DMS153 treated with DMSO at 0.1 percent for 48 hours (cell line): ENCODE measurements around the gene LMX1A.

ENCODE experiments used
- DNase-seq: peaks from one replicate; lab custom pipeline; 2025; ENCODE audit not compliant: unreplicated experiment; lab: John Stamatoyannopoulos, UW

Gene LMX1A

GRCh38 chr1:165225650-165226049 is 130.9 kb downstream of the LMX1A start:
- DNase-seq = no peak

- no peak for DNase-seq
These were observed 131.5 kb downstream of the LMX1A start for GRCh38 chr1:165225062-165225461.

- no peak for DNase-seq
These were observed 132.0 kb downstream of the LMX1A start for GRCh38 chr1:165224504-165224903.

DNA sequence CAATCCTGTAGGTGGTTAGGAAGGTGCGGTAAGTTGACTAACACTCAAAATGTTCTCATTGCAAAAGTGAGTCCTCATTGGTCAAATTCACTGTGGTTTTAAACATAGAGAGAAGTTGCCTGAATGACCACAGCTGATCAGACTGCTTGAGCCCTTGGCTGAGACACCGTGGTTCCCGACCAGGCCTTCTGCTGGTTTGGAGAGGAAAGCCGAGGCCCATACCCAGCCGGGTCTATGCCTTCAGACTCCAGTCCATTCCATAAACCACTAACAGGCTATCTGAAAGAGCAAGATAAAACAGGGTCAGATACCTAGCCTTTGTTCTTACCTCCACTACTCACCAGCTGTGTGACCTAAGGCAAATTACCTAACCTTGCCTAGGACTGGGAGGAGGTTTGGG is 133.9 kb downstream of the LMX1A start:
- no peak for DNase-seq

DNA sequence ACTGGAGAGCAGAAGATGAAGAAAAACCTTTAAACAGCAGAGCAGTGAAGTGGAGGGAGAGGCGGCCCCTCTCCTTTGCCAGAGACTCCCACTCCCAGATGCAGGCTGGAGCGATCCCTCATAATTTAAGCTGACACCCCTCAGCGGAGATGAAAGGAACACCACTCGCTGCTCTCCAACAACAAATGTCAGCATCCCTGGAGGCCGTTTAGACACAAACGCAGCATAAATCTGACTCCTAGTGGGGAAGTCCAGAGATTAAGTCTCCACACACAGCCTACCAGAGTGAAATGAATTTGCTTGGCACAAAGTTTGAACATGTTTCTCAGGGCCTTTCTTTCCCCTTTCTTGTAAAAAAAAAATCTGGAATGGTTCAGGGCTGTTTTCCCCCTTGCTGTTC is 137.8 kb downstream of the LMX1A start:
- DNase-seq = no peak

- no peak for DNase-seq
These were observed 138.6 kb downstream of the LMX1A start for GRCh38 chr1:165217958-165218357.

- DNase-seq = no peak
These were observed 140.3 kb downstream of the LMX1A start for GRCh38 chr1:165216254-165216653.

- no peak for DNase-seq
These were observed 140.8 kb downstream of the LMX1A start for GRCh38 chr1:165215676-165216075.

DNA sequence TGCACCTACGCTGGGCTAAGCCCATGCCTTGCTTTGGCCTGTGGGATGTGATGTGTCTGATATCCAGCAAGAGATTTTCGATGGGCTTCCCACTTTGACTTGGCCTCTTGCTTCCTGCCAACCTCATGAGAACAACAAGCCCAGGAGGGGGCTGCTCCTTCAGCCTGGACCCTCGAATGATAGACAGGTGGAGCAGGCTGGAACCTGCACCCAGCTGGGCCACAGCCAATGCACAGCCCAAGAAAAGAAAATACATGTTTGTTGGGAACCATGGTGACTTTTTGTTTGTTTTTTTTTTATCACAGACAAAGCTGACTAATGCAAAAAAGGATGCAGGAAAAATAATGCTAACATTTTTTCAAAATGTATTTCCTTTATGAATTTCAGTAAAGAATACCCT is 144.3 kb downstream of the LMX1A start:
- DNase-seq = no peak

DNA sequence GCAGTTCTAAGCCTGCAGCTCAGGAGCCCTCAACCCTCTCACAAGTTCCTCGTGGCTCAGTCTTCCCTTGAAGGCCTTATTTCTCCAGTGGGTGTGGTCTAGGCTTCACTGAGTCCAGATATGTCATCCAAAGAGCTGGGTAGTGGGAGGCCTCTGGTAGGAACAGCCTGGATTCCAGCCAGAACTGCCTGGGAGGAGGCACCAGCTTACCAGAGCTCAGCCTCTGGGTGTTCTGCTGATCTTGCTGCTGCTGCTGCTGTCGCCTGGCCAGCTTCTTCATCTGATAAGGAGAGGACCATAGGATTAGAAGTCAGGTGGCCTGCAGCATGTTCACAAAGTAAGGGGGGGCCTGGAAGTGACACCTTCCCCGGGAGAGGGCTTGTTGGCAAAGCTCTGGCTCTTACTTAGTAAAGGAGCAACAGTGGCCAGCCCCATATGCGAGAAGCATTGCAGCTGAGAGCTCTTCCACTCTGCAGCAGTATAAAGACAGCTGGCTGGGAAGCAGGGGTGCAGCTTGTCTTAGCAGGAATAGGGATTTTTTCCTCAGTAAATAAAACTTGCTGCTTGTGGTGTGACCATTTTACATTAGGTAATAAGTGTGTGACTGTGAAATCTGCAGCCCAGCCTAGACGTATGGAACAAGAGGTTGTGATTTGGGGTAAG is 148.5 kb downstream of the LMX1A start:
- no peak for DNase-seq

DNA sequence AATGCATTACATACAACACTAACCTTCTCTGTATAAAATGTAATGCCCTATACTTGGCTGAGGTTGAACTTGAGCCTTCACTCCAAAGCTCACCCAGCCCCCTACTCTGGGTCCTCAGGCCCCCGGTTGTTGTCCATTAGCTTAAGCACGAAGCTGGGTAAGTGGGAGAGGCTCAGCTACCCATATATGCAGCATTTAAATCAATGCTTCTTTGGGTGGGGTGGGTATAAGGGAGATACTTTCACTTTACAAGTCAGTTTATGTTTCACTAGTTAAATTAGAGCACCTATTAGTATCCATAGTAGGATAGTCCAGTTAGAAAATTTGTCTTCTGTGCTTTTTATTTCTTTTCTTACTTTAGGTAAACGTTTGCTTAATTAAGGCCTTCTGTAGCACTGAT is 151.4 kb downstream of the LMX1A start:
- no peak for DNase-seq

GRCh38 chr1:165204548-165204947 is 152.0 kb downstream of the LMX1A start:
- DNase-seq = no peak

DNA sequence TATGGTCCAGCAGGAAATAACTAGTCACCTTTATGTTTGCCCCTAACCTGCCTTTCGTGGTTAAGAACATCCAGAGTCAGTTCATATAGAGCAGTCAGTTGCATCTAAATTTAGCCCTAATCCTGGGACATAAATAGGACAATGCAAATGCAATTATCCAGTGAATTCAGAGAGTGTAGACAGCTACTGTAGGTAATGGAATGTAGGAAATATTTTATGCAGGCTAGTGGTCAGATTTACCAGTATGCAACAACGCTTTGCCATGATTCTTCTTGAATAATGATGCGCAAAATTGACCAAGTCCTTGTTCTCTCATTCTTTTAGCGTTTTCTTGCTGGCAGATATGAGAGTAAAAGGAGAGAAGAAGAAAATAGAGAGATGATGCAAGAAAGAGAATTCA is 165.4 kb downstream of the LMX1A start:
- no peak for DNase-seq

DNA sequence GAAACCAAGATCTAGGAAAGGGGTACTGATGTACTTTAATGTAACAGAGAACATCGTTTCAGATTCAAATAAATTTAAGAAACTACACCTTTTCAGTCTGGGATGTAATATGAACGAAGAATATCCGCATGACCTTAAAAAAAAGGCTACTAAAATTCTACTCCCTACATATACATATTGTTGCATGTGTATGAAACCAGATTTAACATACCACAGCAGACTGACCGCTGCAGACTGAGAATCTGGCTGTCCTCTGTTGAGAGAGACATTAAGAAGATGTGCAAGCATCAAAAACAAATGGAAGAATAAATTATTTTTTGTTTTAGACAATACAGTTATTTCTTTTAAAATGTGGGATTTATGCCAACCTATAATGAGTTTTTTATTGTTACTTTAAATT is 166.6 kb downstream of the LMX1A start:
- DNase-seq = no peak

DNA sequence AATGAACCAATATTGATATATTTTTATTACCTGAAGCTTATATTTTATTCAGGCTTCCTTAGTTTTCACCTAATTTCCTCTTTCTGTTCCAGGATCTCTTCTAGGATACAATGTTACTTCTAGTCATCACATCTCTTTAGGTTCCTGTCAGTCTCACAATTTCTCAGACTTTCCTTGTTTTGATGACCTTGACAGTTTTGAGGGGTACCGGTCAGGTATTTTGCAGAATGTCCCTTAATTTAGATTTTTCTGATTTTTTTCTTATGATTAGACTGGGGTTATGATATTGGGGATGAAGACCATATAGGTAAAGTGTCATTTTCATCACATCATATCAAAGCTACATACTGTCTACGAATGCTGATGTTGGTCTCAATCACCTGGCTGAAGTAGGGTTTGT is 167.5 kb downstream of the LMX1A start:
- no peak for DNase-seq

- DNase-seq = no peak
These were observed 169.2 kb downstream of the LMX1A start for GRCh38 chr1:165187031-165188009.

GRCh38 chr1:165185161-165185889 is 171.2 kb downstream of the LMX1A start:
- no peak for DNase-seq

DNA sequence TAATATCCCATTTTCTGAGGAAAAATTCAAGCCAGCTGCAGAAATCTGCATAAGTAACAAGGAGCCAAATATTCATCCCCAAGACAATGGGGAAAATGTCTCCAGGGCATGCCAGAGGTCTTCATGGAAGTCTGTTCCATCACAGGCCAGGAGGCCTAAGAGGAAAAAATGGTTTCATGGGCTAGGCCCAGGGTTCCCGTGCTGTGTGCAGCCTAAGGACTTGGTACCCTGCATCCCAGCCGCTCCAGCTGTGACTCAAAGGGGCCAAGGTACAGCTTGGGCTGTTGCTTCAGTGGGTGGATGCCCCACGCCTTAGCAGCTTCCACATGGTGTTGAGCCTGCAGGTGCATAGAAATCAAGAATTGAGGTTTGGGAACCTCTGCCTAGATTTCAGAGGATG is 173.5 kb downstream of the LMX1A start:
- no peak for DNase-seq

GRCh38 chr1:165179306-165179705 is 177.2 kb downstream of the LMX1A start:
- no peak for DNase-seq

DNA sequence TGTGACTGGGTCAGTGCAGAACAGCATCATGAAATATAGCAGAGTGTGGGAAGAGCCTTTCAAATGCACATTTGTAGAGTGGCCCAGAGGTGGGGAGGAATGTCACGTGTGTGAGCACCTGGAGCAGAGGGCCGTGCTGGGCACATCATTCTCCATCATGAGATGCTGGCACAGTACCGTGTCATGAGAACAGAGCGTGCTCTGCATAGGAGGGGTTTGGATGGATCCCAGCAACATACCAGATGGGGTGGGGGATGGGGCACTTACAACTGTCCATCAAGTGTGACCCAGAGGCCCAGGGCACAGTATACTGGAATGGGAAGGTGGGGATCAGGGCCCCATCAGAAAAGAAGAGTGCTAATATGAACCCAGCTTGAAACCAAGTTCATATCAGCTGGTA is 182.0 kb downstream of the LMX1A start:
- no peak for DNase-seq

DNA sequence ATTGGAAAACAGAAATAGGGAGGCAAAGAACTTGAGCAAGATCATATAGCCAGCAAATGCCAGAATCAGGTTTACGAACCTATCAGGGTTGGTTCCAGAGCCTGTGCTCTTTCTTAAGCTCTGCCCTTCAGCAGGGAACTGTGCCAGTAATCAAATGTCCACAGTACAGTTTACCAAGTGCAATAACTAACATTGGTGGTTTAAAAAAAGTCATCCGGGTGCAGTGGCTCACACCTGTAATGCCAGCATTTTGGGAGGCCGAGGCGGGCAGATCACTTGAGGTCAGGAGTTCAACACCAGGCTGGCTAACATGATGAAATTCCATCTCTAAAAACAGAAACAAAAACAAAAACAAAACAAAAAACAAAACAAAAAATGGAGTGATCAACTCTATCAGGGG is 182.7 kb downstream of the LMX1A start:
- no peak for DNase-seq

DNA sequence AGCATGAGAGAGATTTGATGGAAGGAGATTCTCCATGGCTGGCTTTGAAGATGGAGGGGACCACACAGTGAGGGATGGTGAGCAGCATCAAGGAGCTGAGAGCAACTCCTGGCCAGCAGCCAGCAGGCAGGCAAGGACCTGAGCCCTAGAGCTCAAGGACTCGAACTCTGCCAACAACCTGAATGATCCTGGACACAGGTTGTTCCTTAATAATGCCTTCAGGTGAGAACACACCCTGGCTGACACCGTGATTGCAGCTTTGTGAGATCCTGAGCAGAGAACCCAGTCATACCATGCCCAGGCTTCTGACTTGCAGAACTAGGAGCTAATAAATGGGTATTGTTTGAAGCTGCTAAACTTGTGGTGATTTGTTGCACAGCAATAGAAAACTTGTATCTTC is 183.1 kb downstream of the LMX1A start:
- DNase-seq = no peak
